GM18868 (cell line): Measurements from ENCODE around the gene TMEM222.
"Not testable (repeated sequence)": the region's sequence is repeated elsewhere in the genome, so short reads cannot be mapped to it uniquely, and the experiment has no call there.

Experiments used
- ATAC-seq: cut with Tn5 transposase; IDR thresholded peaks from one replicate; pipeline ENCODE4 v1.9.1; 2021; ENCODE audit warnings: mild to moderate bottlenecking, moderate library complexity; ENCODE audit not compliant: unreplicated experiment

Gene TMEM222

GRCh38 chr1:27377760-27378495, 56.0 kb downstream of the TMEM222 start:
- no peak for ATAC-seq

GRCh38 chr1:27379564-27380122, 57.7 kb downstream of the TMEM222 start:
- no peak for ATAC-seq

GRCh38 chr1:27380224-27380623, 58.3 kb downstream of the TMEM222 start:
- ATAC-seq: no peak

- no peak for ATAC-seq
Measured at GRCh38 chr1:27380766-27381733, 59.1 kb downstream of the TMEM222 start.

- ATAC-seq: no peak
Measured at GRCh38 chr1:27381969-27382762, 60.2 kb downstream of the TMEM222 start.

GRCh38 chr1:27383039-27383605, 61.2 kb downstream of the TMEM222 start, which contains the start of gene CD164L2:
Gene CD164L2, minus strand, starts transcription at chr1:27383333. Its CDS starts 94 bp downstream, at chr1:27383239.
- no peak for ATAC-seq

GRCh38 chr1:27383661-27384060, 61.7 kb downstream of the TMEM222 start:
- ATAC-seq: no peak

- not testable (repeated sequence) for ATAC-seq
Measured at GRCh38 chr1:27384797-27385196, 62.8 kb downstream of the TMEM222 start.
